BJ (cell line): ENCODE measurements around the gene FMN1. TPM values are rescaled to one million over a fixed set of nuclear protein-coding genes. Genes with fewer than 3 reads are reported as not detected.

Experiments
- CTCF ChIA-PET: fragments of 350-600 bp; formaldehyde crosslinking; extraction: SDS; loops from one replicate; lab custom pipeline; 2021; ENCODE audit warnings: antibody characterized with exemption, inconsistent platforms; lab: Yijun Ruan, JAX
- POLR2A ChIA-PET: fragments of 300-600 bp; sonication (Branson Sonifier 250); formaldehyde crosslinking; extraction: SDS; loops from one replicate; lab custom pipeline; 2021; ENCODE audit warnings: antibody characterized with exemption; lab: Charles Lee
- DNase-seq: peaks from one replicate; pipeline ENCODE4 v3.0.0-alpha.2; 2011; ENCODE audit warnings: low read depth
- H3K27me3 ChIP-seq: 2 replicates; pipeline ENCODE4 v1.6.0; 2011; ENCODE audit warnings: low read length; ENCODE audit not compliant: control insufficient read depth, insufficient read depth
- H3K36me3 ChIP-seq: 2 replicates; pipeline ENCODE4 v1.5.1; 2011; ENCODE audit warnings: low read length; ENCODE audit not compliant: control insufficient read depth, insufficient read depth
- H3K4me3 ChIP-seq: 2 replicates; pipeline ENCODE4 v1.5.1; 2011; ENCODE audit warnings: low read depth, mild to moderate bottlenecking, control low read depth, low read length
- polyA plus RNA-seq: library from polyadenylated mRNA; depleted of rRNA; stranded (reverse); fragments of >200 nt; gene quantifications from 2 replicates; pipeline ENCODE4 v1.2.3, GENCODE V29; 2011
- TF ChIP-seq, protein P1 (sequence below): IDR thresholded peaks from 2 replicates; pipeline ENCODE4 v1.5.1; 2011; ENCODE audit warnings: low read depth, mild to moderate bottlenecking, control low read depth, inconsistent platforms, low read length, moderate library complexity; ENCODE audit not compliant: insufficient read depth

The FMN1 gene
- polyA plus RNA-seq, 1 experiment = 2.6 TPM

DNA sequence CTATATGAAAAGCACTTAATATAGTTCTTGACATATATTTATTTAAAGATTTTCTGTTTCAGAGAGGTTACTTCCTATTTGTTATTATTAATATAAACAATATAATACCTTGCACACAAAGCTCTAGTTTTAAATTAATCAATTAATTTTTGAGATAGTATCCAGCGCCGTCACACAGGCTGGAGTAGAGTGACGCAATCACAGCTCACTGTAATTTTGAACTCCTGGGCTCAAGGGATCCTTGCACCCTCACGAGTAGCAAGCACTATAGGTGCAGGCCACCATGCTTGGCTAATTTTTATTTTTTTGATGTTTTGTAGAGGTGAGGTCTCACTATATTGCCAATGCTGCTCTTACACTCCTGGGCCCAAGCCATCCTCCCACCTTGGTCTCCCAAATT, 267.4 kb downstream of the FMN1 start:
- POLR2A ChIA-PET = no interaction called here

GRCh38 chr15:32923176-32923575, 271.3 kb downstream of the FMN1 start:
- TF ChIP-seq, protein P1, sequence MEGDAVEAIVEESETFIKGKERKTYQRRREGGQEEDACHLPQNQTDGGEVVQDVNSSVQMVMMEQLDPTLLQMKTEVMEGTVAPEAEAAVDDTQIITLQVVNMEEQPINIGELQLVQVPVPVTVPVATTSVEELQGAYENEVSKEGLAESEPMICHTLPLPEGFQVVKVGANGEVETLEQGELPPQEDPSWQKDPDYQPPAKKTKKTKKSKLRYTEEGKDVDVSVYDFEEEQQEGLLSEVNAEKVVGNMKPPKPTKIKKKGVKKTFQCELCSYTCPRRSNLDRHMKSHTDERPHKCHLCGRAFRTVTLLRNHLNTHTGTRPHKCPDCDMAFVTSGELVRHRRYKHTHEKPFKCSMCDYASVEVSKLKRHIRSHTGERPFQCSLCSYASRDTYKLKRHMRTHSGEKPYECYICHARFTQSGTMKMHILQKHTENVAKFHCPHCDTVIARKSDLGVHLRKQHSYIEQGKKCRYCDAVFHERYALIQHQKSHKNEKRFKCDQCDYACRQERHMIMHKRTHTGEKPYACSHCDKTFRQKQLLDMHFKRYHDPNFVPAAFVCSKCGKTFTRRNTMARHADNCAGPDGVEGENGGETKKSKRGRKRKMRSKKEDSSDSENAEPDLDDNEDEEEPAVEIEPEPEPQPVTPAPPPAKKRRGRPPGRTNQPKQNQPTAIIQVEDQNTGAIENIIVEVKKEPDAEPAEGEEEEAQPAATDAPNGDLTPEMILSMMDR = no peak
- ChIA-PET POLR2A (no interaction called here), CTCF (no interaction called here)
- no peaks in the 10 kb centered on the region for H3K36me3 ChIP-seq
- no peak for DNase-seq
- no peaks in the 10 kb centered on the region for H3K27me3 ChIP-seq
- no peak overlapping the region for H3K4me3 ChIP-seq

More for the DNA sequence above, 267.4 kb downstream of the FMN1 start:
- Histone ChIP-seq H3K27me3 (no peaks in the 10 kb centered on the region), H3K36me3 (no peaks in the 10 kb centered on the region), H3K4me3 (no peak overlapping the region)
- CTCF ChIA-PET = interaction anchor here (1.5 to 1.7 kb wide), 2 partner anchors 9 to 67 kb away, joined by 6 to 7 read pairs; no protein-coding TSS in a partner anchor
- no peak for DNase-seq
- TF ChIP-seq, protein P1 = no peak

DNA sequence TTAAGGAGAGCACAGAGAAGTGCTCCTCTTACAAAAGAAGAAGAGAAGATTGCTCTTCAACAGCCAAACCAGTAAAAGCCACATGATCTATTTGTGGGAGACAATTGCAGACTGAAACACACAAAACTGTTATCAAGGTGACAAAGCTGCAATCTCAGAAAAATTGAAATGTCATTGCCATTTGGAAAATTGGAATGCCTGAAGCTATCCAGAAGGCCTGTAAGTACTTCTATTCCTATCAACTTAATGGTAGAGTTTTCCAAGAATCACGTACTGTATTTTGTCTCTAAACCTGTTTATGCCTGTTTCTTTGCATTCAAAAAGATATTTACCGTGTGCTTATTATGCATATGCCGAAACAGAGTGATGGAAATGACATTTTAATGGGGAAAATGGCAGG, 272.0 kb downstream of the FMN1 start:
- no peak overlapping the region for H3K4me3 ChIP-seq
- no peak for DNase-seq
- POLR2A ChIA-PET = no interaction called here
- TF ChIP-seq, protein P1 = no peak
- H3K36me3 ChIP-seq = no peaks in the 10 kb centered on the region
- CTCF ChIA-PET = interaction anchor here (0.9 kb wide), 1 partner anchor 21 kb away, joined by 3 read pairs; no protein-coding TSS in a partner anchor
- no peaks in the 10 kb centered on the region for H3K27me3 ChIP-seq

DNA sequence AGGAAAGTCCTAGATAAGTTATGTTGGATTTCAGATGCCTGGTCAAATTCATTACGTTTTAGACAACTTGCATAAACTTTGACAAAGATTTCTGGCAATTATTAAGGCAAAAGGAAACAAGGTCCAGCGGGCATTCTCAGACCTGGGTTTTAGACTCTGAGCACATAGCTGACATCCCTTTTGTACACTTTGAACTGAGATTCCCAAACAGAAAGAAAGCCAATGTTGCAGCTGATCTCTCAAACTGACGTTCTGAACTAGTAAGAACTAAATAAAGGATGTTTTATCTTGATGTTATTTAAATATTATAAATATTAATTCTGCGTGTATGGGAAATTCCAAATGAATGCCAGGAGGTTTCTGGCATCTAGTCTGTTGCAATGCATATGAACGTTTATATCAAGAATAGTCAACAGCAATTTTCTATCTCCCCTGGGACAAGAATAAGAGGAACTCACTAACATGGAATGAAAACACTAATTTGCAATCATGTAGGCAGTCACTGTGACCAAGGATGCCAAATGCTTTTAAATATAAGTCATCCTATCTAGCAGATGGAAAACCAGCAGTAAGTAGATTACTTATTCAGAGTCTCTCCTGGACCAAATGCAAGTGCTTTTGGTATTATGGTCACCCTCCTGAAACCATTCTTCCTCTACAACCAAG, 274.6 kb downstream of the FMN1 start:
- POLR2A ChIA-PET = no interaction called here
- TF ChIP-seq, protein P1 = no peak
- H3K27me3 ChIP-seq = no peaks in the 10 kb centered on the region
- CTCF ChIA-PET = interaction anchor here (1.7 to 1.8 kb wide), 2 partner anchors 11 to 16 kb away, joined by 3 to 6 read pairs; no protein-coding TSS in a partner anchor
- DNase-seq = peak; percentile 63
- H3K4me3 ChIP-seq = no peak overlapping the region
- H3K36me3 ChIP-seq = no peaks in the 10 kb centered on the region

DNA sequence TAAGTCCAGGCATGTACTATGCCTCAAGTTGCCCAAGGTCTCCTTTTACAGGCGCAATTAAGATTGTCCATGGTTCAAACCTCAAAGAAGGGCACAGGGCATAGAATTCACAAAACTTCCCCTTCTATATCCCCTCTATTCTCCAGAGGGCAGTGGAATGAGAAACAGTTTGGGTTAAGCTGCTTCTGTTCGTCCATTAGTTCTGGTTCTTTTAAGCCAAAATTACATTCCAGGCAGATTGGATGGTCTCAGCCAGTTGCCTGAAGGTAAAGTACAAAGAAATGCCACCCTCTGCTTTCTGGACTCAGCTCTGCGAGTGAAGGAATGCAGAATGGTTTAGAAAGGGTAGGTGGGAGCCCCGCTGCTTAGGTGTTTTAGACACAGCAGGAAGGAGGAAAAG, 276.0 kb downstream of the FMN1 start:
- TF ChIP-seq, protein P1 = no peak
- ChIA-PET POLR2A (no interaction called here), CTCF (interaction anchor here (1.0 to 1.8 kb wide), 2 partner anchors 8 to 9 kb away, joined by 3 read pairs; no protein-coding TSS in a partner anchor)
- H3K4me3 ChIP-seq = no peak overlapping the region
- no peaks in the 10 kb centered on the region for H3K36me3 ChIP-seq
- DNase-seq = no peak
- no peaks in the 10 kb centered on the region for H3K27me3 ChIP-seq
